Fibroblast of skin of scalp (primary cell): ENCODE results near the gene FOXP1.

ENCODE experiments used
- DNase-seq: peaks from one replicate; pipeline ENCODE4 v3.0.0-alpha.2; 2013

FOXP1 gene

GRCh38 chr3:71092665-71093064 is 490.9 kb downstream of the FOXP1 start:
- DNase-seq: no peak

GRCh38 chr3:71090207-71090606 is 493.3 kb downstream of the FOXP1 start:
- no peak for DNase-seq

GRCh38 chr3:71089271-71089847 is 494.2 kb downstream of the FOXP1 start:
- no peak for DNase-seq

- no peak for DNase-seq
Measured at GRCh38 chr3:71088742-71089141, 494.8 kb downstream of the FOXP1 start.

GRCh38 chr3:71088019-71088708 is 495.4 kb downstream of the FOXP1 start:
- no peak for DNase-seq

- peak; percentile 67 for DNase-seq
Measured at GRCh38 chr3:71087143-71088018, 496.1 kb downstream of the FOXP1 start.

GRCh38 chr3:71086777-71087142 is 496.8 kb downstream of the FOXP1 start:
- no peak for DNase-seq

- no peak for DNase-seq
Measured at GRCh38 chr3:71083726-71084131, 499.8 kb downstream of the FOXP1 start.

GRCh38 chr3:71082833-71083232 is 500.7 kb downstream of the FOXP1 start:
- no peak for DNase-seq

GRCh38 chr3:71080517-71081083 is 502.9 kb downstream of the FOXP1 start:
- no peak for DNase-seq

- DNase-seq: no peak
Measured at GRCh38 chr3:71078723-71079525, 504.6 kb downstream of the FOXP1 start.

GRCh38 chr3:71078199-71078598 is 505.3 kb downstream of the FOXP1 start:
- no peak for DNase-seq

GRCh38 chr3:71077070-71077469 is 506.5 kb downstream of the FOXP1 start:
- DNase-seq: no peak

GRCh38 chr3:71076361-71077002 is 507.0 kb downstream of the FOXP1 start:
- no peak for DNase-seq

- DNase-seq: no peak
Measured at GRCh38 chr3:71075494-71075893, 508.0 kb downstream of the FOXP1 start.

GRCh38 chr3:71074423-71074822 is 509.1 kb downstream of the FOXP1 start:
- DNase-seq: peak; percentile 58

- no peak for DNase-seq
Measured at GRCh38 chr3:71072986-71073385, 510.5 kb downstream of the FOXP1 start.

- DNase-seq: peak; percentile 43
Measured at GRCh38 chr3:71072287-71072686, 511.2 kb downstream of the FOXP1 start.

- no peak for DNase-seq
Measured at GRCh38 chr3:71070497-71071463, 512.7 kb downstream of the FOXP1 start.

GRCh38 chr3:71069797-71070196 is 513.7 kb downstream of the FOXP1 start:
- peak; percentile 70 for DNase-seq
